Hepatocyte (in vitro differentiated cells): ENCODE data around the gene PKNOX1.

Source experiments
- EZH2 ChIP-seq: fragments of 200-600 bp; sonication (generic); IDR thresholded peaks from 2 replicates; pipeline ENCODE4 v1.6.1; 2016; ENCODE audit warnings: antibody characterized with exemption, mild to moderate bottlenecking, borderline replicate concordance
- EZH2phosphoT487 ChIP-seq: fragments of 200-600 bp; sonication (generic); IDR thresholded peaks from one replicate; pipeline ENCODE4 v1.6.1; 2018; ENCODE audit warnings: antibody characterized with exemption, mild to moderate bottlenecking, low read depth, moderate library complexity; ENCODE audit not compliant: unreplicated experiment, severe bottlenecking
- TF ChIP-seq, protein P1 (sequence below): fragments of 200-600 bp; sonication (generic); IDR thresholded peaks from 2 replicates; pipeline ENCODE4 v1.5.1; 2016; ENCODE audit warnings: antibody characterized with exemption, mild to moderate bottlenecking; ENCODE audit not compliant: poor library complexity

DNA sequence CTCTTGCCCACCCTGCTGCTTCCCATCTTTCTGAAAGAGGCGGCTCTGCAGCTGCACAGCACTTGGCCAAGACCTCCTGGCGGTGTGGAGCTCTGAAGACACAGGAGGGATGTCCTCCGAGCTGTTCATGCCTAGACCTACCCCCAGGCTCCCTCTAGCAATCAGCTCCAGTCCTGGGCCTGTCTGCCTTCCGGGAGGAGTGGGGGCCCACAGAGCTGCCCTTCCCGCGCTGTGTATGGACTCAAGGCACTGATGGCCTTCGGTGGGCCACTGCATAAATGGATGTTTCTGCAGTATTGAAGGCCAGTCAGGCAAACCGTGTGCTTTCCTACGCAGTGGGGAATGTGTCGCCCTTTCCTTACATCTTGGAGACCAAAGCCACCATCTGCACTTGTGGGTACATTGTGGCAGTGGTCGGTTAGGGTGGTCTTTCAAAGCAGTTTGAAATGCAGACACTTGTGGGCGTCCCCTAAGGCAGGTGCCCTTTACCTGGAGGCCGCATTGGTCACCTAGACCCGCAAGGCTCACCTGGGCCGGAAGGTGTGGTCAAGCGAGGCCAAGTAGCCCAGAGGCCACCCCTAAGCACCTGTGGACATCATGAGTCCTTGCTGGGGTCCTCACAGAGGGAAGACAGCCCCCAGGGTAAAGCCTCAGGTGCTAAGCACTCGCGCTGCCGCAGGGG is 912 bp upstream of the PKNOX1 start:
- TF ChIP-seq, protein P1, sequence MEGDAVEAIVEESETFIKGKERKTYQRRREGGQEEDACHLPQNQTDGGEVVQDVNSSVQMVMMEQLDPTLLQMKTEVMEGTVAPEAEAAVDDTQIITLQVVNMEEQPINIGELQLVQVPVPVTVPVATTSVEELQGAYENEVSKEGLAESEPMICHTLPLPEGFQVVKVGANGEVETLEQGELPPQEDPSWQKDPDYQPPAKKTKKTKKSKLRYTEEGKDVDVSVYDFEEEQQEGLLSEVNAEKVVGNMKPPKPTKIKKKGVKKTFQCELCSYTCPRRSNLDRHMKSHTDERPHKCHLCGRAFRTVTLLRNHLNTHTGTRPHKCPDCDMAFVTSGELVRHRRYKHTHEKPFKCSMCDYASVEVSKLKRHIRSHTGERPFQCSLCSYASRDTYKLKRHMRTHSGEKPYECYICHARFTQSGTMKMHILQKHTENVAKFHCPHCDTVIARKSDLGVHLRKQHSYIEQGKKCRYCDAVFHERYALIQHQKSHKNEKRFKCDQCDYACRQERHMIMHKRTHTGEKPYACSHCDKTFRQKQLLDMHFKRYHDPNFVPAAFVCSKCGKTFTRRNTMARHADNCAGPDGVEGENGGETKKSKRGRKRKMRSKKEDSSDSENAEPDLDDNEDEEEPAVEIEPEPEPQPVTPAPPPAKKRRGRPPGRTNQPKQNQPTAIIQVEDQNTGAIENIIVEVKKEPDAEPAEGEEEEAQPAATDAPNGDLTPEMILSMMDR: no peak
- TF ChIP-seq EZH2: no peak
- no peak for TF ChIP-seq EZH2phosphoT487
